Activated CD4-positive, alpha-beta T cell treated with anti-CD3 and anti-CD28 coated beads, Interleukin-2, amount 50 U/mL, for 1 hour (primary cell): ENCODE data around the gene PDE1A.

Experiments used
- DNase-seq: peaks from one replicate; pipeline ENCODE4 v3.0.0-alpha.2; 2020

PDE1A gene

GRCh38 chr2:182261860-182262387 lies 164.9 kb downstream of the PDE1A start:
- DNase-seq, result no peak

- no peak for DNase-seq
These were observed 167.1 kb downstream of the PDE1A start for GRCh38 chr2:182259629-182260150.

GRCh38 chr2:182252534-182252933 lies 174.3 kb downstream of the PDE1A start:
- DNase-seq, result no peak

GRCh38 chr2:182248898-182249297 lies 177.9 kb downstream of the PDE1A start:
- DNase-seq, result no peak

GRCh38 chr2:182248362-182248761 lies 178.5 kb downstream of the PDE1A start:
- no peak for DNase-seq

- no peak for DNase-seq
These were observed 179.0 kb downstream of the PDE1A start for GRCh38 chr2:182247831-182248230.

- no peak for DNase-seq
These were observed 180.9 kb downstream of the PDE1A start for GRCh38 chr2:182245963-182246362.

GRCh38 chr2:182242609-182243008 lies 184.2 kb downstream of the PDE1A start:
- no peak for DNase-seq

- DNase-seq, result no peak
These were observed 184.9 kb downstream of the PDE1A start for GRCh38 chr2:182241936-182242335.

GRCh38 chr2:182240862-182241371 lies 185.9 kb downstream of the PDE1A start:
- no peak for DNase-seq

GRCh38 chr2:182230561-182230960 lies 196.3 kb downstream of the PDE1A start:
- no peak for DNase-seq

- DNase-seq, result no peak
These were observed 197.5 kb downstream of the PDE1A start for GRCh38 chr2:182229297-182229696.

GRCh38 chr2:182228741-182229140 lies 198.1 kb downstream of the PDE1A start:
- no peak for DNase-seq

- no peak for DNase-seq
These were observed 198.8 kb downstream of the PDE1A start for GRCh38 chr2:182228073-182228473.

GRCh38 chr2:182226807-182227206 lies 200.0 kb downstream of the PDE1A start:
- no peak for DNase-seq

GRCh38 chr2:182224669-182225068 lies 202.2 kb downstream of the PDE1A start:
- DNase-seq, result no peak

- DNase-seq, result no peak
These were observed 205.8 kb downstream of the PDE1A start for GRCh38 chr2:182220998-182221397.

GRCh38 chr2:182220335-182220734 lies 206.5 kb downstream of the PDE1A start:
- DNase-seq, result no peak

- no peak for DNase-seq
These were observed 216.2 kb downstream of the PDE1A start for GRCh38 chr2:182210669-182211068.

GRCh38 chr2:182208421-182208820 lies 218.4 kb downstream of the PDE1A start:
- no peak for DNase-seq

GRCh38 chr2:182207049-182207746 lies 219.6 kb downstream of the PDE1A start:
- no peak for DNase-seq

GRCh38 chr2:182197529-182197928 lies 229.3 kb downstream of the PDE1A start:
- no peak for DNase-seq

- DNase-seq, result no peak
These were observed 233.5 kb downstream of the PDE1A start for GRCh38 chr2:182193291-182193690.

GRCh38 chr2:182191061-182191460 lies 235.8 kb downstream of the PDE1A start:
- no peak for DNase-seq

- DNase-seq, result no peak
These were observed 239.7 kb downstream of the PDE1A start for GRCh38 chr2:182187130-182187529.
